Panc1 (cell line): Measurements from ENCODE around the gene KCNQ1. TPM values are rescaled to one million over a fixed set of nuclear protein-coding genes. Genes with fewer than 3 reads are reported as not detected.

Source experiments
- ATAC-seq: fragments of 200-7000 bp; cut with Tn5 transposase; 2 replicates; pipeline ENCODE4 v1.9.1; 2020; ENCODE audit warnings: mild to moderate bottlenecking, moderate library complexity
- BruUV-seq: library from RNA; stranded (reverse); fragments of 400-500 nt; replicated peaks from 2 replicates; lab custom pipeline; 2021; lab: Mats Ljungman, UMichigan
- CTCF ChIA-PET: fragments of 300-600 bp; sonication (Branson Sonifier 250); formaldehyde crosslinking; loops from one replicate; lab custom pipeline; 2022; ENCODE audit warnings: antibody characterized with exemption; lab: Charles Lee
- POLR2A ChIA-PET: fragments of 300-600 bp; sonication (Branson Sonifier 250); formaldehyde crosslinking; loops from one replicate; lab custom pipeline; 2022; ENCODE audit warnings: antibody characterized with exemption; lab: Charles Lee
- DNase-seq: peaks from one replicate; pipeline ENCODE4 v3.0.0-alpha.2; 2010; ENCODE audit warnings: low read depth, low spot score
- H3K27ac ChIP-seq: 2 replicates; pipeline ENCODE4 v1.5.1; 2011; ENCODE audit warnings: mild to moderate bottlenecking, low read length, inconsistent platforms
- H3K27me3 ChIP-seq: fragments of 200-500 bp; sonication (Bioruptor generic); 2 replicates; pipeline ENCODE4 v1.6.0; 2014; ENCODE audit warnings: low read length, inconsistent platforms; ENCODE audit not compliant: control insufficient read depth, insufficient read depth
- H3K36me3 ChIP-seq: fragments of 200-500 bp; sonication (Bioruptor generic); 2 replicates; pipeline ENCODE4 v1.5.1; 2014; ENCODE audit warnings: inconsistent platforms, mild to moderate bottlenecking, low read length, moderate library complexity; ENCODE audit not compliant: control insufficient read depth, insufficient read depth
- H3K4me1 ChIP-seq: 2 replicates; pipeline ENCODE4 v1.5.1; 2011; ENCODE audit warnings: inconsistent platforms, mild to moderate bottlenecking, low read length, moderate library complexity; ENCODE audit not compliant: control insufficient read depth, insufficient read depth
- H3K4me3 ChIP-seq, 2 experiments: 2 replicates each; pipeline ENCODE4 v1.5.1; 2011 to 2012; ENCODE audit warnings: low read depth in 2 of 2, low read length in 2 of 2, mild to moderate bottlenecking in 2 of 2, inconsistent platforms in 1 of 2, moderate library complexity in 1 of 2
- H3K9me3 ChIP-seq: fragments of 200-500 bp; sonication (Bioruptor generic); 2 replicates; pipeline ENCODE4 v1.5.1; 2014; ENCODE audit warnings: low read depth, mild to moderate bottlenecking, inconsistent platforms, low read length, moderate library complexity; ENCODE audit not compliant: control insufficient read depth, insufficient read depth
- POLR2AphosphoS5 ChIP-seq: IDR thresholded peaks from 2 replicates; pipeline ENCODE4 v1.6.1; 2012; ENCODE audit warnings: mild to moderate bottlenecking, low read depth, low read length, moderate library complexity
- SIN3A ChIP-seq: IDR thresholded peaks from 2 replicates; pipeline ENCODE4 v1.6.1; 2012; ENCODE audit warnings: low read depth, mild to moderate bottlenecking, low read length, moderate library complexity, borderline replicate concordance; ENCODE audit not compliant: insufficient read depth
- TCF7L2 ChIP-seq: IDR thresholded peaks from 2 replicates; pipeline ENCODE4 v1.6.1; 2011; ENCODE audit warnings: mild to moderate bottlenecking, low read depth, low read length, inconsistent platforms
- in situ Hi-C: cut with HindIII; loops from 2 replicates; pipeline ENCODE4 v1.10.0; 2016; ENCODE audit warnings: low sequenced_read_pairs, low pct_unique_long_range_greater_than_20kb
- intact Hi-C: fragments of 100-400 bp; cut with micrococcal nuclease; formaldehyde crosslinking; loops from one replicate; pipeline ENCODE4 v1.10.0; 2022; ENCODE audit not compliant: unreplicated experiment
- total RNA-seq: library from RNA; stranded (reverse); gene quantifications from one replicate; pipeline ENCODE4 v1.2.1, GENCODE V29; 2021; ENCODE audit not compliant: unreplicated experiment
- TF ChIP-seq, protein P1 (sequence below), 2 experiments: IDR thresholded peaks; 2 replicates each; pipeline ENCODE4 v1.6.1; 2011 to 2012; ENCODE audit warnings: low read depth in 2 of 2, control low read depth in 1 of 2, low read length in 1 of 2, mild to moderate bottlenecking in 1 of 2, moderate library complexity in 1 of 2; ENCODE audit not compliant: insufficient read depth in 1 of 2
- TF ChIP-seq, protein P2 (sequence below): fragments of 450-650 bp; IDR thresholded peaks from 2 replicates; pipeline ENCODE4 v1.5.1; 2017; ENCODE audit warnings: mild to moderate bottlenecking

The KCNQ1 gene
- total RNA-seq, 1 experiment from 2014 or later, result 1.0 TPM

DNA sequence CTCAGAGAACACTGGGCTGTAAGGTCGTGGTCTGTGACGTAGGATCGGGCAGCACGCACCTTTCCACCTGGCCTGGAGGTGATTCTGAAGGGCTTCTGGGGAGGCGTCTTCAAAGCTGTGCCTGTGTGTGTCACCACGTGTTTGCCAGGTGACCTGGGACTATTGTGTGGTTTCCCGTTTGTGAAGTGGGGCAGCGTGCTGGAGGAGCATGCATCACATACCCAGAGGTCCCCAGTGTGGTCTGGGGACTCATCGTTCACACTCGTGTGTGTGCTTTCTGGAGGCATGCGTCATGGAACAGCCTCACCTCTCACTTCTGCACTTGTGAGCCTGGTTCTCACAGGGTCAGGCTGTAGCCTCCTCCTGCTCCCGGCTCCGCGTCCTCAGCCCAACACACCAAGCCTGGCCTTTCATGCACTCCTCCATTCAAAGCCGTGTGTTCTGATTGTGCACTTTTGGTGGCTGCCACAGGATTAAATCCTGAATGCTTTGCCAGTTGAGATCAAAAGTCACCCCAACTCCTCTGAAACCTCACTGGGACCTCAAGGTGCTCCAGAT lies 148.7 kb downstream of the KCNQ1 start:
- H3K4me1 ChIP-seq, result no peaks in the 10 kb centered on the region
- no TSS peak for BruUV-seq
- intact Hi-C loops (no loop called here), in situ Hi-C loops (no loop called here)
- H3K36me3 ChIP-seq, result no peaks in the 10 kb centered on the region
- DNase-seq, result no peak
- TF ChIP-seq TCF7L2, result no peak
- TF ChIP-seq SIN3A, result no peak
- TF ChIP-seq, protein P1, sequence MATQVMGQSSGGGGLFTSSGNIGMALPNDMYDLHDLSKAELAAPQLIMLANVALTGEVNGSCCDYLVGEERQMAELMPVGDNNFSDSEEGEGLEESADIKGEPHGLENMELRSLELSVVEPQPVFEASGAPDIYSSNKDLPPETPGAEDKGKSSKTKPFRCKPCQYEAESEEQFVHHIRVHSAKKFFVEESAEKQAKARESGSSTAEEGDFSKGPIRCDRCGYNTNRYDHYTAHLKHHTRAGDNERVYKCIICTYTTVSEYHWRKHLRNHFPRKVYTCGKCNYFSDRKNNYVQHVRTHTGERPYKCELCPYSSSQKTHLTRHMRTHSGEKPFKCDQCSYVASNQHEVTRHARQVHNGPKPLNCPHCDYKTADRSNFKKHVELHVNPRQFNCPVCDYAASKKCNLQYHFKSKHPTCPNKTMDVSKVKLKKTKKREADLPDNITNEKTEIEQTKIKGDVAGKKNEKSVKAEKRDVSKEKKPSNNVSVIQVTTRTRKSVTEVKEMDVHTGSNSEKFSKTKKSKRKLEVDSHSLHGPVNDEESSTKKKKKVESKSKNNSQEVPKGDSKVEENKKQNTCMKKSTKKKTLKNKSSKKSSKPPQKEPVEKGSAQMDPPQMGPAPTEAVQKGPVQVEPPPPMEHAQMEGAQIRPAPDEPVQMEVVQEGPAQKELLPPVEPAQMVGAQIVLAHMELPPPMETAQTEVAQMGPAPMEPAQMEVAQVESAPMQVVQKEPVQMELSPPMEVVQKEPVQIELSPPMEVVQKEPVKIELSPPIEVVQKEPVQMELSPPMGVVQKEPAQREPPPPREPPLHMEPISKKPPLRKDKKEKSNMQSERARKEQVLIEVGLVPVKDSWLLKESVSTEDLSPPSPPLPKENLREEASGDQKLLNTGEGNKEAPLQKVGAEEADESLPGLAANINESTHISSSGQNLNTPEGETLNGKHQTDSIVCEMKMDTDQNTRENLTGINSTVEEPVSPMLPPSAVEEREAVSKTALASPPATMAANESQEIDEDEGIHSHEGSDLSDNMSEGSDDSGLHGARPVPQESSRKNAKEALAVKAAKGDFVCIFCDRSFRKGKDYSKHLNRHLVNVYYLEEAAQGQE (IDR thresholded peaks at IDR 0.05; ENCODE audit: insufficient read depth in 1 of 2, low read depth in 2 of 2, low read length in 1 of 2), result no peak
- TF ChIP-seq POLR2AphosphoS5, result no peak
- TF ChIP-seq, protein P2, sequence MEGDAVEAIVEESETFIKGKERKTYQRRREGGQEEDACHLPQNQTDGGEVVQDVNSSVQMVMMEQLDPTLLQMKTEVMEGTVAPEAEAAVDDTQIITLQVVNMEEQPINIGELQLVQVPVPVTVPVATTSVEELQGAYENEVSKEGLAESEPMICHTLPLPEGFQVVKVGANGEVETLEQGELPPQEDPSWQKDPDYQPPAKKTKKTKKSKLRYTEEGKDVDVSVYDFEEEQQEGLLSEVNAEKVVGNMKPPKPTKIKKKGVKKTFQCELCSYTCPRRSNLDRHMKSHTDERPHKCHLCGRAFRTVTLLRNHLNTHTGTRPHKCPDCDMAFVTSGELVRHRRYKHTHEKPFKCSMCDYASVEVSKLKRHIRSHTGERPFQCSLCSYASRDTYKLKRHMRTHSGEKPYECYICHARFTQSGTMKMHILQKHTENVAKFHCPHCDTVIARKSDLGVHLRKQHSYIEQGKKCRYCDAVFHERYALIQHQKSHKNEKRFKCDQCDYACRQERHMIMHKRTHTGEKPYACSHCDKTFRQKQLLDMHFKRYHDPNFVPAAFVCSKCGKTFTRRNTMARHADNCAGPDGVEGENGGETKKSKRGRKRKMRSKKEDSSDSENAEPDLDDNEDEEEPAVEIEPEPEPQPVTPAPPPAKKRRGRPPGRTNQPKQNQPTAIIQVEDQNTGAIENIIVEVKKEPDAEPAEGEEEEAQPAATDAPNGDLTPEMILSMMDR, result no peak
- CTCF ChIA-PET, result no interaction called here
- no peak overlapping the region for H3K27ac ChIP-seq
- no peak overlapping the region for H3K4me3 ChIP-seq
- ATAC-seq, result no peak
- H3K27me3 ChIP-seq, result peaks cover 11% of the 10 kb centered on the region; the same call in 1 of the 2 replicates
- peaks cover 14% of the 10 kb centered on the region for H3K9me3 ChIP-seq
- POLR2A ChIA-PET, result no interaction called here

DNA sequence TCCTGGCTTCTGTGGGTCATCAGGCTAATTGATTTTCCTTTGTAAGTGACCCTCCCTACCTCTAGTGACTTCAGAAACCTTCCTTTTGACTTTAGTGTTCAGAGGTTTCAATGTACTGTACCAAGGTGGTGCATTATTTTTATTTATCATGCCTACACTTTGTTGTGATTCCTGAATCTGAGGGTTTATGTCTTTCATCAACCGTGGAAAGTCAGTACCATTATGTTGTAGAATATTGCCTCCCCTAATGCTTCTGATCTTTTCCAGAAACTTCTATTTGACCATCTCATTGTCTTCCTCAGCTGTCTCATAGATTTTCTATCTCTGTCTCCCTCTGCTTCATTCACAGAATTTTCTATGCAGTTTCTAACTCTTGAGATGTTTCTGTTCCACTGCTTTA lies 149.5 kb downstream of the KCNQ1 start:
- H3K27ac ChIP-seq, result no peak overlapping the region
- TF ChIP-seq POLR2AphosphoS5 (no peak), SIN3A (no peak), TCF7L2 (no peak)
- TF ChIP-seq, protein P1 (IDR thresholded peaks at IDR 0.05; ENCODE audit: insufficient read depth in 1 of 2, low read depth in 2 of 2, low read length in 1 of 2), result no peak
- TF ChIP-seq, protein P2, result no peak
- peaks cover 19% of the 10 kb centered on the region for H3K9me3 ChIP-seq
- H3K27me3 ChIP-seq, result peaks cover 11% of the 10 kb centered on the region; the same call in 1 of the 2 replicates
- POLR2A ChIA-PET, result no interaction called here
- CTCF ChIA-PET, result no interaction called here
- H3K36me3 ChIP-seq, result no peaks in the 10 kb centered on the region
- BruUV-seq, result no TSS peak
- H3K4me1 ChIP-seq, result no peaks in the 10 kb centered on the region
- in situ Hi-C loops (no loop called here), intact Hi-C loops (no loop called here)
- DNase-seq (no peak), ATAC-seq (no peak)
- H3K4me3 ChIP-seq, result no peak overlapping the region
